ENCODE measurements around the gene HPDL. TPM values are rescaled to one million over a fixed set of nuclear protein-coding genes. Genes with fewer than 3 reads are reported as not detected.

HPDL gene
- total RNA-seq, 2 donors from 2014 or later = 8.6 to 51.9 TPM

Other genes starting within 250 kb of the HPDL start
- 1 to 10 TPM; 1.0 to 1.4 TPM for gene ZSWIM5, start 120.3 kb upstream of the HPDL start, total RNA-seq
- gene TOE1, start 13.3 kb downstream of the HPDL start, total RNA-seq = 10 to 100 TPM; 29.8 to 43.6 TPM
- 10 to 100 TPM; 30.5 to 63.2 TPM for gene MUTYH, start 13.5 kb downstream of the HPDL start, total RNA-seq
- 1 to 10 TPM; 2.4 to 4.0 TPM for gene TESK2, start 164.3 kb downstream of the HPDL start, total RNA-seq
- 1 to 10 TPM; 2.4 to 8.4 TPM for gene CCDC163, start 173.2 kb downstream of the HPDL start, total RNA-seq
- 1 to 10 TPM; 3.8 to 5.6 TPM for gene MMACHC, start 173.4 kb downstream of the HPDL start, total RNA-seq
- 100 to 1,000 TPM; 246 to 396 TPM for gene PRDX1, start 195.0 kb downstream of the HPDL start, total RNA-seq
- 100 to 1,000 TPM; 137 to 181 TPM for gene AKR1A1, start 223.9 kb downstream of the HPDL start, total RNA-seq

Data from natural killer cell treated with Interleukin-12 subunit alpha and Interleukin-12 subunit beta and Interleukin-15 and Interleukin-18, amount 100 ng/mL, for 72 hours (primary cell).